ENCODE measurements around the gene DNAJC8.
A peak's percentile ranks its signal among the peaks of the same experiment; 100 is the strongest.

The DNAJC8 gene

GRCh38 chr1:28199328-28200233 lies 33.2 kb downstream of the DNAJC8 start:
- no peak for DNase-seq

GRCh38 chr1:28197682-28198415 lies 35.0 kb downstream of the DNAJC8 start:
- DNase-seq: no peak

- no peak for DNase-seq
These were observed 36.5 kb downstream of the DNAJC8 start for GRCh38 chr1:28196330-28196729.

- no peak for DNase-seq
These were observed 37.0 kb downstream of the DNAJC8 start for GRCh38 chr1:28195780-28196179.

GRCh38 chr1:28194326-28195035 lies 38.3 kb downstream of the DNAJC8 start:
- no peak for DNase-seq

- DNase-seq: no peak
These were observed 39.1 kb downstream of the DNAJC8 start for GRCh38 chr1:28193701-28194161.

GRCh38 chr1:28190996-28191645 lies 41.7 kb downstream of the DNAJC8 start:
- DNase-seq: no peak

GRCh38 chr1:28190337-28190979 lies 42.4 kb downstream of the DNAJC8 start:
- DNase-seq: no peak

- no peak for DNase-seq
These were observed 47.8 kb downstream of the DNAJC8 start for GRCh38 chr1:28185071-28185470.

GRCh38 chr1:28180306-28181305 lies 52.2 kb downstream of the DNAJC8 start:
- no peak for DNase-seq

- DNase-seq: no peak
These were observed 53.9 kb downstream of the DNAJC8 start for GRCh38 chr1:28178690-28179485.

GRCh38 chr1:28176492-28177470 lies 56.0 kb downstream of the DNAJC8 start, which contains the start of gene PTAFR:
TSS of gene PTAFR (minus strand) at chr1:28176690. CDS start at chr1:28151021, 25,669 bp downstream.
- no peak for DNase-seq

- DNase-seq: no peak
These were observed 56.8 kb downstream of the DNAJC8 start for GRCh38 chr1:28175955-28176485.

- DNase-seq: no peak
These were observed 58.9 kb downstream of the DNAJC8 start for GRCh38 chr1:28173980-28174297.

GRCh38 chr1:28173151-28173979 lies 59.5 kb downstream of the DNAJC8 start:
- DNase-seq: peak; percentile 43 to 64

- DNase-seq: peak; percentile 23 to 33
These were observed 60.1 kb downstream of the DNAJC8 start for GRCh38 chr1:28172713-28173150.

GRCh38 chr1:28171246-28171645 lies 61.6 kb downstream of the DNAJC8 start:
- no peak for DNase-seq

Measured in hippocampal formation (tissue), 2 donors.